Measurements from ENCODE around the gene VCL.
A peak's percentile ranks its signal among the peaks of the same experiment; 100 is the strongest.

DNA sequence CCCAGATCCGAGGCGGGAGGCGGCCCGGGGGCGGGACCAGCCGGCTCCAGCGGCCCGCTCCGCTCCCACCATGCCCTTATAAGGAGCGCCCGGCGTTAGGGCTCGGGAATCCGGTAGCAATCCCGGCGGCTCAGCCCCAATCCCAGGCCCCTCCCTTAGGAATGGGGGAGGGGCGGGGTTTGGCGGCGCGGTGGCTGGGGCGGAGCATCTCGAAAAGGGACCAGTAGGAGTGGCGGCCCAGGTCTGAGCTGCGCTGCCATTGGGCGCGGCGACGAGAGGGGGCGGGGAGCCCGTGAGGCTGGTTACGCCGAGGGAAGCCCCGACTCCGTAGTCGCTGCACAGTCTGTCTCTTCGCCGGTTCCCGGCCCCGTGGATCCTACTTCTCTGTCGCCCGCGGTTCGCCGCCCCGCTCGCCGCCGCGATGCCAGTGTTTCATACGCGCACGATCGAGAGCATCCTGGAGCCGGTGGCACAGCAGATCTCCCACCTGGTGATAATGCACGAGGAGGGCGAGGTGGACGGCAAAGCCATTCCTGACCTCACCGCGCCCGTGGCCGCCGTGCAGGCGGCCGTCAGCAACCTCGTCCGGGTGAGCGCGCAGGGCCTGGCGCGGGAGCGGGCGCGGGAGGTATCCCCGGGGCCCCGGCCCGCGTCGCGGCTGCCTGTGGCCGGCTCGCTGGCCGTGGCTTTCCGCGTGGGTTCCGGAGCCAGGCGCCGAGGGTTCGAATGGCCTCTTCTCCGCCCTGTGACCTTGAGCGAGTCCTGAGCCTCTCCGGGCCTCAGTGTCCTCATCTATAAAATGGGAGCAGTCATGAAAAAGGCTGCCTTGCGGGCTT, at the start of gene VCL:
- TF ChIP-seq, protein P1, sequence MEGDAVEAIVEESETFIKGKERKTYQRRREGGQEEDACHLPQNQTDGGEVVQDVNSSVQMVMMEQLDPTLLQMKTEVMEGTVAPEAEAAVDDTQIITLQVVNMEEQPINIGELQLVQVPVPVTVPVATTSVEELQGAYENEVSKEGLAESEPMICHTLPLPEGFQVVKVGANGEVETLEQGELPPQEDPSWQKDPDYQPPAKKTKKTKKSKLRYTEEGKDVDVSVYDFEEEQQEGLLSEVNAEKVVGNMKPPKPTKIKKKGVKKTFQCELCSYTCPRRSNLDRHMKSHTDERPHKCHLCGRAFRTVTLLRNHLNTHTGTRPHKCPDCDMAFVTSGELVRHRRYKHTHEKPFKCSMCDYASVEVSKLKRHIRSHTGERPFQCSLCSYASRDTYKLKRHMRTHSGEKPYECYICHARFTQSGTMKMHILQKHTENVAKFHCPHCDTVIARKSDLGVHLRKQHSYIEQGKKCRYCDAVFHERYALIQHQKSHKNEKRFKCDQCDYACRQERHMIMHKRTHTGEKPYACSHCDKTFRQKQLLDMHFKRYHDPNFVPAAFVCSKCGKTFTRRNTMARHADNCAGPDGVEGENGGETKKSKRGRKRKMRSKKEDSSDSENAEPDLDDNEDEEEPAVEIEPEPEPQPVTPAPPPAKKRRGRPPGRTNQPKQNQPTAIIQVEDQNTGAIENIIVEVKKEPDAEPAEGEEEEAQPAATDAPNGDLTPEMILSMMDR (IDR thresholded peaks at IDR 0.05): peak in 1 of 6 experiments; percentile 16
- TF ChIP-seq POLR2A (IDR thresholded peaks at IDR 0.05): peak; percentile 98 to 100

All from thyroid gland (tissue), 4 donors.